HepG2 (cell line): ENCODE data around the gene TRA2B. TPM values are rescaled to one million over a fixed set of nuclear protein-coding genes. Genes with fewer than 3 reads are reported as not detected.

Experiments used
- CHD4 ChIP-seq: fragments of 200-600 bp; sonication (generic); IDR thresholded peaks from 2 replicates; pipeline ENCODE4 v1.7.0; 2017; ENCODE audit warnings: mild to moderate bottlenecking, low read length, borderline replicate concordance
- EP300 ChIP-seq, 3 experiments: sonication (generic) in 1 of 3; formaldehyde crosslinking in 1 of 3; IDR thresholded peaks; 2 replicates each; pipeline versions ENCODE4 v1.5.1 to v1.6.1; 2011 to 2020; ENCODE audit warnings: low read depth in 2 of 3, low read length in 2 of 3, borderline replicate concordance in 1 of 3, improper control_type of control experiment in 1 of 3, mild to moderate bottlenecking in 1 of 3, missing genetic modification reagents in 1 of 3, moderate library complexity in 1 of 3
- HMG20B ChIP-seq: conservative IDR thresholded peaks from 2 replicates; pipeline ENCODE4 v1.6.1; 2016; ENCODE audit warnings: missing genetic modification reagents, missing compliant biosample characterization
- NR2F6 ChIP-seq, 2 experiments: IDR thresholded peaks; 2 replicates each; pipeline ENCODE4 v1.6.1; 2016; ENCODE audit warnings: antibody characterized with exemption in 1 of 2, mild to moderate bottlenecking in 1 of 2
- TOE1 ChIP-seq: sonication (generic); formaldehyde crosslinking; IDR thresholded peaks from 2 replicates; pipeline ENCODE4 v1.4.0; 2020; ENCODE audit warnings: mild to moderate bottlenecking, missing genetic modification reagents
- WIZ ChIP-seq: sonication (generic); formaldehyde crosslinking; IDR thresholded peaks from 2 replicates; pipeline ENCODE4 v1.5.1; 2020; ENCODE audit warnings: mild to moderate bottlenecking, missing genetic modification reagents
- XBP1 ChIP-seq: sonication (generic); formaldehyde crosslinking; IDR thresholded peaks from 2 replicates; pipeline ENCODE4 v1.5.0; 2020; ENCODE audit warnings: missing genetic modification reagents
- ZNF17 ChIP-seq: sonication (generic); formaldehyde crosslinking; IDR thresholded peaks from 2 replicates; pipeline ENCODE4 v1.5.0; 2020; ENCODE audit warnings: mild to moderate bottlenecking, missing genetic modification reagents
- ZNF432 ChIP-seq: sonication (generic); formaldehyde crosslinking; IDR thresholded peaks from 2 replicates; pipeline ENCODE4 v1.5.0; 2020; ENCODE audit warnings: missing genetic modification reagents, mild to moderate bottlenecking, borderline replicate concordance
- ZNF446 ChIP-seq: sonication (generic); formaldehyde crosslinking; IDR thresholded peaks from 2 replicates; pipeline ENCODE4 v1.5.0; 2020; ENCODE audit warnings: mild to moderate bottlenecking, missing genetic modification reagents
- ZNF660 ChIP-seq: sonication (generic); formaldehyde crosslinking; IDR thresholded peaks from 2 replicates; pipeline ENCODE4 v1.5.1; 2020; ENCODE audit warnings: mild to moderate bottlenecking, low read depth, missing genetic modification reagents, borderline replicate concordance
- ZSCAN31 ChIP-seq: sonication (generic); formaldehyde crosslinking; IDR thresholded peaks from 2 replicates; pipeline ENCODE4 v1.5.0; 2020; ENCODE audit warnings: low read depth, mild to moderate bottlenecking, missing genetic modification reagents
- polyA plus RNA-seq, 8 experiments: library from polyadenylated mRNA; depleted of rRNA in 3 of 8; stranded (reverse) in 7 of 8; unstranded in 1 of 8; fragments of >200 nt; fragmentation: Illumina TruSeq in 4 of 8; extraction: Trizol in 4 of 8; gene quantifications; 2 replicates each; pipeline versions ENCODE4 v1.2.1 to v1.2.3, GENCODE V29; 2011 to 2016; ENCODE audit warnings: low read depth in 4 of 8, missing spikeins in 1 of 8, mixed read lengths in 1 of 8; ENCODE audit not compliant: insufficient read depth in 1 of 8
- total RNA-seq, 5 experiments: library from RNA; depleted of rRNA; stranded (reverse); fragments of >200 nt; fragmentation: Illumina TruSeq; extraction: Trizol; gene quantifications; 2 replicates each; pipeline ENCODE4 v1.2.3, GENCODE V29; 2016; ENCODE audit warnings: low read depth in 1 of 5
- TF ChIP-seq, protein P1 (sequence below): sonication (generic); formaldehyde crosslinking; IDR thresholded peaks from 2 replicates; pipeline ENCODE4; 2020; ENCODE audit warnings: missing genetic modification reagents, mild to moderate bottlenecking, borderline replicate concordance
- TF ChIP-seq, protein P2 (sequence below): sonication (generic); formaldehyde crosslinking; IDR thresholded peaks from 2 replicates; pipeline ENCODE4 v1.4.0; 2020; ENCODE audit warnings: missing genetic modification reagents, borderline replicate concordance
- TF ChIP-seq, protein P3 (sequence below): sonication (generic); formaldehyde crosslinking; IDR thresholded peaks from 2 replicates; pipeline ENCODE4 v1.4.0; 2020; ENCODE audit warnings: missing genetic modification reagents
- TF ChIP-seq, protein P4 (sequence below): sonication (generic); formaldehyde crosslinking; IDR thresholded peaks from 2 replicates; pipeline ENCODE4 v1.5.0; 2020; ENCODE audit warnings: missing genetic modification reagents

TRA2B gene
- total and polyA plus RNA-seq, 2 of the 13 experiments (the other 11 are each of a cell fraction or from before 2014, with no cell fraction given) = 105 to 241 TPM

DNA sequence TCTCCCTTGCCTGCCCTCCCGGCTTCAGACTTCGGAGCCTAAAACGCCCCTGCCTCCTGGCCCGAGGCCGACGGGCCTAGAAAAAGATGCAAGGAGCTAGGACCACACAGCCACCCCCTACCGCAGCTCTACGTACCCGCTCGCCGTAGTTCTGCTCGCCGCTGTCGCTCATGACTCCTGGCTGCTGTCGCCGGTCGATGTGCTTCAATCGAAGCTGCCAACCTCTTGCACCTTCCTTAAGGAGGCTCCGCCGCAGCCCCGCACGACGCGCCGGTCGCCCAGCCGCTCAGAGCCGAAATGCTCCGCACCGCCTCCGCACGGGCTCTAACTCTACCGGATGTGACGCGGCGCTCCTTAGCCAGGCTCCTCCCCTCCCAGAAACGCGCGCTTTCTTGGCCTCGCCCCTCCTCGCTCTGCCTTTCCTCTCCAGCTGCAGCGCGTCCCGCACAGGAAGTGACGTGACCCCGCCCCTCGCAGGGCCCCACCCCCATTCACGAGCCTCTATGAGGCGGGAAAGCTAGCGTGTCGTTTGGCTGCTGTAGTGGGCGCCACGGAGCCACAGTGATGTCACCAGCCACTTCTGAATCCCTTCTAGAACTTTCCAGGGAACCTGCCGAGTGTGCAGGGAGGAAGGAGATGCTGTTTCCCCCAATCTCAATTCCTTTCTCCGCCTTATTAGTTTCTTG lies at the start of gene TRA2B (continued):
- TF ChIP-seq, protein P1, sequence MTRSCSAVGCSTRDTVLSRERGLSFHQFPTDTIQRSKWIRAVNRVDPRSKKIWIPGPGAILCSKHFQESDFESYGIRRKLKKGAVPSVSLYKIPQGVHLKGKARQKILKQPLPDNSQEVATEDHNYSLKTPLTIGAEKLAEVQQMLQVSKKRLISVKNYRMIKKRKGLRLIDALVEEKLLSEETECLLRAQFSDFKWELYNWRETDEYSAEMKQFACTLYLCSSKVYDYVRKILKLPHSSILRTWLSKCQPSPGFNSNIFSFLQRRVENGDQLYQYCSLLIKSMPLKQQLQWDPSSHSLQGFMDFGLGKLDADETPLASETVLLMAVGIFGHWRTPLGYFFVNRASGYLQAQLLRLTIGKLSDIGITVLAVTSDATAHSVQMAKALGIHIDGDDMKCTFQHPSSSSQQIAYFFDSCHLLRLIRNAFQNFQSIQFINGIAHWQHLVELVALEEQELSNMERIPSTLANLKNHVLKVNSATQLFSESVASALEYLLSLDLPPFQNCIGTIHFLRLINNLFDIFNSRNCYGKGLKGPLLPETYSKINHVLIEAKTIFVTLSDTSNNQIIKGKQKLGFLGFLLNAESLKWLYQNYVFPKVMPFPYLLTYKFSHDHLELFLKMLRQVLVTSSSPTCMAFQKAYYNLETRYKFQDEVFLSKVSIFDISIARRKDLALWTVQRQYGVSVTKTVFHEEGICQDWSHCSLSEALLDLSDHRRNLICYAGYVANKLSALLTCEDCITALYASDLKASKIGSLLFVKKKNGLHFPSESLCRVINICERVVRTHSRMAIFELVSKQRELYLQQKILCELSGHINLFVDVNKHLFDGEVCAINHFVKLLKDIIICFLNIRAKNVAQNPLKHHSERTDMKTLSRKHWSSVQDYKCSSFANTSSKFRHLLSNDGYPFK = peak; percentile 65
- TF ChIP-seq NR2F6 (IDR thresholded peaks at IDR 0.05) = no peak
- TF ChIP-seq NR2F6 (CRISPR knock-in tag; IDR thresholded peaks at IDR 0.05) = peak; percentile 52; the same call in 1 of the 2 replicates
- peak; percentile 34 to 65; a peak in 3 of 4 replicates for TF ChIP-seq EP300 (IDR thresholded peaks at IDR 0.05; ENCODE audit: low read depth in 2 of 2, low read length in 2 of 2)
- TF ChIP-seq EP300 (CRISPR knock-in tag; IDR thresholded peaks at IDR 0.05; ENCODE audit: borderline replicate concordance) = no peak
- no peak; the same call in 1 of the 2 replicates for TF ChIP-seq HMG20B (CRISPR knock-in tag)
- TF ChIP-seq, protein P2, sequence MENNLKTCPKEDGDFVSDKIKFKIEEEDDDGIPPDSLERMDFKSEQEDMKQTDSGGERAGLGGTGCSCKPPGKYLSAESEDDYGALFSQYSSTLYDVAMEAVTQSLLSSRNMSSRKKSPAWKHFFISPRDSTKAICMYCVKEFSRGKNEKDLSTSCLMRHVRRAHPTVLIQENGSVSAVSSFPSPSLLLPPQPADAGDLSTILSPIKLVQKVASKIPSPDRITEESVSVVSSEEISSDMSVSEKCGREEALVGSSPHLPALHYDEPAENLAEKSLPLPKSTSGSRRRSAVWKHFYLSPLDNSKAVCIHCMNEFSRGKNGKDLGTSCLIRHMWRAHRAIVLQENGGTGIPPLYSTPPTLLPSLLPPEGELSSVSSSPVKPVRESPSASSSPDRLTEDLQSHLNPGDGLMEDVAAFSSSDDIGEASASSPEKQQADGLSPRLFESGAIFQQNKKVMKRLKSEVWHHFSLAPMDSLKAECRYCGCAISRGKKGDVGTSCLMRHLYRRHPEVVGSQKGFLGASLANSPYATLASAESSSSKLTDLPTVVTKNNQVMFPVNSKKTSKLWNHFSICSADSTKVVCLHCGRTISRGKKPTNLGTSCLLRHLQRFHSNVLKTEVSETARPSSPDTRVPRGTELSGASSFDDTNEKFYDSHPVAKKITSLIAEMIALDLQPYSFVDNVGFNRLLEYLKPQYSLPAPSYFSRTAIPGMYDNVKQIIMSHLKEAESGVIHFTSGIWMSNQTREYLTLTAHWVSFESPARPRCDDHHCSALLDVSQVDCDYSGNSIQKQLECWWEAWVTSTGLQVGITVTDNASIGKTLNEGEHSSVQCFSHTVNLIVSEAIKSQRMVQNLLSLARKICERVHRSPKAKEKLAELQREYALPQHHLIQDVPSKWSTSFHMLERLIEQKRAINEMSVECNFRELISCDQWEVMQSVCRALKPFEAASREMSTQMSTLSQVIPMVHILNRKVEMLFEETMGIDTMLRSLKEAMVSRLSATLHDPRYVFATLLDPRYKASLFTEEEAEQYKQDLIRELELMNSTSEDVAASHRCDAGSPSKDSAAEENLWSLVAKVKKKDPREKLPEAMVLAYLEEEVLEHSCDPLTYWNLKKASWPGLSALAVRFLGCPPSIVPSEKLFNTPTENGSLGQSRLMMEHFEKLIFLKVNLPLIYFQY = peak; percentile 8; the same call in 1 of the 2 replicates
- TF ChIP-seq CHD4 = no peak
- 0 out of 2 replicates have a peak, but pooled peaks have one; percentile 52 for TF ChIP-seq ZNF660 (CRISPR knock-in tag)
- 0 out of 2 replicates have a peak, but pooled peaks have one; percentile 62 for TF ChIP-seq ZNF17 (CRISPR knock-in tag)
- TF ChIP-seq ZNF432 = no peak
- TF ChIP-seq, protein P3, sequence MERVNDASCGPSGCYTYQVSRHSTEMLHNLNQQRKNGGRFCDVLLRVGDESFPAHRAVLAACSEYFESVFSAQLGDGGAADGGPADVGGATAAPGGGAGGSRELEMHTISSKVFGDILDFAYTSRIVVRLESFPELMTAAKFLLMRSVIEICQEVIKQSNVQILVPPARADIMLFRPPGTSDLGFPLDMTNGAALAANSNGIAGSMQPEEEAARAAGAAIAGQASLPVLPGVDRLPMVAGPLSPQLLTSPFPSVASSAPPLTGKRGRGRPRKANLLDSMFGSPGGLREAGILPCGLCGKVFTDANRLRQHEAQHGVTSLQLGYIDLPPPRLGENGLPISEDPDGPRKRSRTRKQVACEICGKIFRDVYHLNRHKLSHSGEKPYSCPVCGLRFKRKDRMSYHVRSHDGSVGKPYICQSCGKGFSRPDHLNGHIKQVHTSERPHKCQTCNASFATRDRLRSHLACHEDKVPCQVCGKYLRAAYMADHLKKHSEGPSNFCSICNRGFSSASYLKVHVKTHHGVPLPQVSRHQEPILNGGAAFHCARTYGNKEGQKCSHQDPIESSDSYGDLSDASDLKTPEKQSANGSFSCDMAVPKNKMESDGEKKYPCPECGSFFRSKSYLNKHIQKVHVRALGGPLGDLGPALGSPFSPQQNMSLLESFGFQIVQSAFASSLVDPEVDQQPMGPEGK = peak; percentile 81
- TF ChIP-seq ZSCAN31 (CRISPR knock-in tag) = peak; percentile 60; the same call in 1 of the 2 replicates
- no peak; the same call in 1 of the 2 replicates for TF ChIP-seq WIZ (CRISPR knock-in tag)
- TF ChIP-seq, protein P4, sequence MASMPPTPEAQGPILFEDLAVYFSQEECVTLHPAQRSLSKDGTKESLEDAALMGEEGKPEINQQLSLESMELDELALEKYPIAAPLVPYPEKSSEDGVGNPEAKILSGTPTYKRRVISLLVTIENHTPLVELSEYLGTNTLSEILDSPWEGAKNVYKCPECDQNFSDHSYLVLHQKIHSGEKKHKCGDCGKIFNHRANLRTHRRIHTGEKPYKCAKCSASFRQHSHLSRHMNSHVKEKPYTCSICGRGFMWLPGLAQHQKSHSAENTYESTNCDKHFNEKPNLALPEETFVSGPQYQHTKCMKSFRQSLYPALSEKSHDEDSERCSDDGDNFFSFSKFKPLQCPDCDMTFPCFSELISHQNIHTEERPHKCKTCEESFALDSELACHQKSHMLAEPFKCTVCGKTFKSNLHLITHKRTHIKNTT (CRISPR knock-in tag) = no peak
- no peak for TF ChIP-seq TOE1 (CRISPR knock-in tag)
- TF ChIP-seq XBP1 (CRISPR knock-in tag) = no peak
- 0 out of 2 replicates have a peak, but pooled peaks have one; percentile 54 for TF ChIP-seq ZNF446 (CRISPR knock-in tag)
